ENCODE data around the gene TDRD12.

- TF ChIP-seq CTCF (IDR thresholded peaks at IDR 0.05) = no peak
- no peak for TF ChIP-seq POLR2AphosphoS5 (IDR thresholded peaks at IDR 0.05; ENCODE audit: low read depth, low read length)
- no peak for TF ChIP-seq REST (IDR thresholded peaks at IDR 0.05; ENCODE audit: insufficient read depth in 1 of 2, low read depth in 2 of 2, low read length in 1 of 2)
- no peak for TF ChIP-seq TCF7L2 (IDR thresholded peaks at IDR 0.05; ENCODE audit: low read depth, low read length)
- no peak for TF ChIP-seq SIN3A (IDR thresholded peaks at IDR 0.05; ENCODE audit: borderline replicate concordance, insufficient read depth, low read depth, low read length)
Observed at GRCh38 chr19:32672841-32673240, 46.7 kb upstream of the TDRD12 start.

Measured in Panc1 (cell line).